ENCODE results near the gene SAC3D1. TPM values are rescaled to one million over a fixed set of nuclear protein-coding genes. Genes with fewer than 3 reads are reported as not detected.
"Not testable (repeated sequence)": the region's sequence is repeated elsewhere in the genome, so short reads cannot be mapped to it uniquely, and the experiment has no call there.

SAC3D1 gene
- total RNA-seq, 1 donor: 0.52 TPM

GRCh38 chr11:65014726-65015227 lies 26.2 kb upstream of the SAC3D1 start:
- Histone ChIP-seq H3K4me1 (ENCODE audit: insufficient read depth, low read length) (peaks cover 28% of the 10 kb centered on the region), H3K4me3 (ENCODE audit: low read length) (peak overlapping the region; percentile 64)

GRCh38 chr11:65016705-65017104 lies 24.3 kb upstream of the SAC3D1 start:
- peaks cover 32% of the 10 kb centered on the region for H3K4me1 ChIP-seq (ENCODE audit: insufficient read depth, low read length)
- H3K4me3 ChIP-seq (ENCODE audit: low read length): no peak overlapping the region
- no peaks in the 10 kb centered on the region for H3K9me3 ChIP-seq (ENCODE audit: low read depth, low read length)
- H3K27me3 ChIP-seq (ENCODE audit: insufficient read depth, low read length): no peaks in the 10 kb centered on the region

More at GRCh38 chr11:65014726-65015227, 26.2 kb upstream of the SAC3D1 start:
- Histone ChIP-seq H3K9me3 (ENCODE audit: low read depth, low read length) (no peaks in the 10 kb centered on the region), H3K27me3 (ENCODE audit: insufficient read depth, low read length) (no peaks in the 10 kb centered on the region)

DNA sequence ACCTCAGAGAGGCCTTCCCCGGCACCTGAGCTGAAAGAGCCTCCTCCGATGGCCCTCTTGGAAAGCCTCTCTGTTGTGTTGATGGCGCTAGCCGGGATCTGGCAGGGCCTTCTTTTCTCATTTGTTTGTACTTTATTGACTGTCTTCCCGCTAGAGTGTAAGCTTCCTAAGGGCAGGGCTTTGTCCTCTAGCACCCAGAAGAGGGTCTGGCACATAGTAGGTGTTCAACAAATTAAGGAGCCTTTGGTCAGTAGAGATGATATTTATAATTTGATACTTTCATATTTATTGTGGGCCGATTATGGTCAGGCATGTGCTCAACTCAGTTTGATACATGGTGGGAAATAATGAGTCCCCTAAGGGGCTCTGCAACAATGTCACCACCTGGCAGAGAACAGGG lies 23.1 kb upstream of the SAC3D1 start:
- Histone ChIP-seq H3K4me1 (ENCODE audit: insufficient read depth, low read length) (peaks cover 31% of the 10 kb centered on the region), H3K9me3 (ENCODE audit: low read depth, low read length) (no peaks in the 10 kb centered on the region), H3K27me3 (ENCODE audit: insufficient read depth, low read length) (no peaks in the 10 kb centered on the region), H3K4me3 (ENCODE audit: low read length) (no peak overlapping the region)

DNA sequence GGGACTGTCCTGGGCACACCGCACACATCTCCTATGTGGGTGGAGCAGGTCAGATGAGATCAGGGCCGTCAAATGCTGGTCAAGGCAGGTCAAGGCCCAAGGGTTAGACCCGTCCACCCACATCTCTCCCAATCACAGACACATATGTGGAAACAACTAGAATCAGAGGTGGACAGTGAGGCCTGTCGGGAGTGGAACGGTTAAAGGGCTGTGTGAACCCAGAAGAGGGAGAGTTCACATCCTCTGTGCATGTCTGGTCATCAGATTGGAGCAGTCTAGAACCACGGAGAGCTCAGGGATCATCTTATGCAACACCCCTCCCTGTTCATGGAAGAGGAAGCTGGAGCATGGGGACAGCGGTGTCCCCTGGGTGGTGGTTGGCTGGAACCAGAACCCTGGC lies 21.2 kb upstream of the SAC3D1 start:
- Histone ChIP-seq H3K27me3 (ENCODE audit: insufficient read depth, low read length) (no peaks in the 10 kb centered on the region), H3K9me3 (ENCODE audit: low read depth, low read length) (no peaks in the 10 kb centered on the region), H3K4me1 (ENCODE audit: insufficient read depth, low read length) (peaks cover 22% of the 10 kb centered on the region), H3K4me3 (ENCODE audit: low read length) (no peak overlapping the region)

- Histone ChIP-seq H3K9me3 (ENCODE audit: low read depth, low read length) (no peaks in the 10 kb centered on the region), H3K4me3 (ENCODE audit: low read length) (no peak overlapping the region), H3K27me3 (ENCODE audit: insufficient read depth, low read length) (no peaks in the 10 kb centered on the region), H3K4me1 (ENCODE audit: insufficient read depth, low read length) (peaks cover 11% of the 10 kb centered on the region)
Observed at GRCh38 chr11:65021003-65021402, 20.0 kb upstream of the SAC3D1 start.

GRCh38 chr11:65021509-65021908 lies 19.5 kb upstream of the SAC3D1 start:
- H3K4me3 ChIP-seq (ENCODE audit: low read length): no peak overlapping the region

GRCh38 chr11:65023502-65023901 lies 17.5 kb upstream of the SAC3D1 start:
- peaks cover 23% of the 10 kb centered on the region for H3K4me1 ChIP-seq (ENCODE audit: insufficient read depth, low read length)
- not testable (repeated sequence) for H3K4me3 ChIP-seq (ENCODE audit: low read length); H3K9me3 ChIP-seq (ENCODE audit: low read depth, low read length); H3K27me3 ChIP-seq (ENCODE audit: insufficient read depth, low read length)

More at GRCh38 chr11:65021509-65021908, 19.5 kb upstream of the SAC3D1 start:
- Histone ChIP-seq H3K4me1 (ENCODE audit: insufficient read depth, low read length) (peaks cover 6% of the 10 kb centered on the region), H3K9me3 (ENCODE audit: low read depth, low read length) (no peaks in the 10 kb centered on the region), H3K27me3 (ENCODE audit: insufficient read depth, low read length) (no peaks in the 10 kb centered on the region)

DNA sequence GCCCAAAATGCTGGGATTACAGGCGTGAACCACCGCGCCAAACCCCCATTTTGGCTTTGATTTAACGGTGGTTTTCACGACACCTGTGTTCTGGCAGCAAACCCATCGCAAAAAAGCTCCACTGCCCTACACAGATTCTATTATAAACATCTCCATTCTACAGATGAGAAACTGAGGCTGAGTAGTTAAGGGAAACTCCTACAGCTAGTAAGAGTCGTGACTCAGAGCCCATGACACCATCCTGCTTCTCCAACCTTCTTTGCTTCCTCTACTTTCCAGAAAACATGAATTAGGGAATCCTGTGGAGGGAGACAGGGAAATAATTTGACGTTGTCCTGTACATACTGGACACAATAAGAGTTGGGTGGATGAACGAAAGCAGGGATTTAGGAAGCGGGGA lies 14.2 kb upstream of the SAC3D1 start:
- Histone ChIP-seq H3K9me3 (ENCODE audit: low read depth, low read length) (no peaks in the 10 kb centered on the region), H3K27me3 (ENCODE audit: insufficient read depth, low read length) (no peaks in the 10 kb centered on the region), H3K4me3 (ENCODE audit: low read length) (no peak overlapping the region), H3K4me1 (ENCODE audit: insufficient read depth, low read length) (peaks cover 22% of the 10 kb centered on the region)

- peak within 1 kb of the TSS; percentile 55 for H3K4me3 ChIP-seq (ENCODE audit: low read length)
- H3K9me3 ChIP-seq (ENCODE audit: low read depth, low read length): no peaks in the 10 kb centered on the region
- no peaks in the 10 kb centered on the region for H3K27me3 ChIP-seq (ENCODE audit: insufficient read depth, low read length)
- peaks cover 21% of the 10 kb centered on the region for H3K4me1 ChIP-seq (ENCODE audit: insufficient read depth, low read length)
Observed at GRCh38 chr11:65027213-65028067, 13.6 kb upstream of the SAC3D1 start, which contains the start of gene SNX15. SNX15 (plus strand) TSS chr11:65027439; CDS start chr11:65027538, 99 bp downstream.

GRCh38 chr11:65032216-65032615 lies 8.8 kb upstream of the SAC3D1 start:
- H3K4me3 ChIP-seq (ENCODE audit: low read length): no peak overlapping the region
- H3K4me1 ChIP-seq (ENCODE audit: insufficient read depth, low read length): peaks cover 15% of the 10 kb centered on the region
- no peaks in the 10 kb centered on the region for H3K9me3 ChIP-seq (ENCODE audit: low read depth, low read length)
- H3K27me3 ChIP-seq (ENCODE audit: insufficient read depth, low read length): no peaks in the 10 kb centered on the region

DNA sequence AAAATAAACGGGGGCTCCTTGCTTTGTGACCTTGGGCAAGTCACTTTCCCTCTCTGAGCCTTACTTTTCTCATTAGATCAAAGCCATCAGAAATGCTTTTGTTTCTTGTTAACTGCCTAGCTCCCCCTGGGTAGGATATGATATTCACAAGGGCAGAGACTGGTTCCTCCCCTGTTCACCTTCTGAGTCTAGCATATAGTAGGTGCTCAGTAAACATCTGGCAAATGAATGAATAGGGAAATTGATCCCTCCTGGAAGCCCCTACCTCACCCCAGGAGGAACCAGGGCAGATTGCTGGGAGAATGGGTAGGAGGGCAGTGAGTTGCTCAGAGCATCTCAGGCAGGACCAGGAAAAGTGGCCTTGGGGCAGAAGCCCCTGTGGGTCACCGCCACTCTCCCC lies 6.6 kb upstream of the SAC3D1 start:
- no peak overlapping the region for H3K4me3 ChIP-seq (ENCODE audit: low read length)
- H3K27me3 ChIP-seq (ENCODE audit: insufficient read depth, low read length): no peaks in the 10 kb centered on the region
- H3K4me1 ChIP-seq (ENCODE audit: insufficient read depth, low read length): no peaks in the 10 kb centered on the region
- H3K9me3 ChIP-seq (ENCODE audit: low read depth, low read length): no peaks in the 10 kb centered on the region

- Histone ChIP-seq H3K4me3 (ENCODE audit: low read length) (no peak overlapping the region), H3K9me3 (ENCODE audit: low read depth, low read length) (no peaks in the 10 kb centered on the region)
Observed at GRCh38 chr11:65035579-65035978, 5.4 kb upstream of the SAC3D1 start.

GRCh38 chr11:65036931-65037330 lies 4.1 kb upstream of the SAC3D1 start:
- no peaks in the 10 kb centered on the region for H3K27me3 ChIP-seq (ENCODE audit: insufficient read depth, low read length)
- H3K4me1 ChIP-seq (ENCODE audit: insufficient read depth, low read length): peaks cover 16% of the 10 kb centered on the region
- H3K4me3 ChIP-seq (ENCODE audit: low read length): no peak overlapping the region
- H3K9me3 ChIP-seq (ENCODE audit: low read depth, low read length): no peaks in the 10 kb centered on the region

More at GRCh38 chr11:65035579-65035978, 5.4 kb upstream of the SAC3D1 start:
- H3K27me3 ChIP-seq (ENCODE audit: insufficient read depth, low read length): no peaks in the 10 kb centered on the region
- peaks cover 9% of the 10 kb centered on the region for H3K4me1 ChIP-seq (ENCODE audit: insufficient read depth, low read length)

DNA sequence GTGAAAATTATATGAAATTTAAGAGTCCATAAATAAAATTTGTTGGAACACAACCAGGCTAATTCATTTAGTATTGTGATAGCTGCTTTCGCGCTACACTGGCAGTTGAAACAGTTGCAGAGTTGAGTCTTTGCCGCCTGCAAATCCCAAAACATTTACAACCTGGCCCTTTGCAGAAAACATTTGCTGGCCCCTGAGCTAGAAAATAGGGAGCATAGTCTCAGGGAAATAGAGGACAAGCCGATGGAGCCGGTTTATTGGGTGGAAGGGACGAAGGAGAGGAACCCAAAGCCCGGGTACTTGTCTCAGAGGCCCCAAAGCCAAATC lies 527 bp upstream of the SAC3D1 start:
- Histone ChIP-seq H3K4me3 (ENCODE audit: low read length) (peak overlapping the region; percentile 61), H3K4me1 (ENCODE audit: insufficient read depth, low read length) (peaks cover 42% of the 10 kb centered on the region), H3K9me3 (ENCODE audit: low read depth, low read length) (no peaks in the 10 kb centered on the region), H3K27me3 (ENCODE audit: insufficient read depth, low read length) (no peaks in the 10 kb centered on the region)

- H3K4me1 ChIP-seq (ENCODE audit: insufficient read depth, low read length): peaks cover 58% of the 10 kb centered on the region
- H3K27me3 ChIP-seq (ENCODE audit: insufficient read depth, low read length): no peaks in the 10 kb centered on the region
- no peak overlapping the region for H3K4me3 ChIP-seq (ENCODE audit: low read length)
- H3K9me3 ChIP-seq (ENCODE audit: low read depth, low read length): no peaks in the 10 kb centered on the region
Observed at GRCh38 chr11:65042891-65043290, 1.9 kb downstream of the SAC3D1 start.
